ENCODE data around the gene NEK3.

DNA sequence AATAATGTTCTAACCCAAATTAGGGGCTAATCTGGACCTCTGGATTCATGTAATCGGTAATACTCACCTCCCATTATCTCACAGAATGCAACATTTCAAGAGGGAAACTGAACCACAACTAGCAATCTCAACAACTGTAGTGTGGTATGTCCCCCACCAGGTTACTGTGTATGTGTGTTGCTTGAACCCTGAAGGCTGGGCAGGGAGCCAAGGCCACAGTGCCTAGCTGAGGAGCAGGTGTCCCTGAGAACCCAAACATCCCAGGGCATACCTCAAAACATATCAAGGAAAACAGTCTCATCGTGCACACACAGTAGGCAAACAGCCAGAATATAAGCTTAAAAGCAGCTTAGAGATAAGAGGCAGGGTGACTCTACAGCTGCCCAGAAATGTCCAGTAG is 20.5 kb upstream of the NEK3 start:
- no peak for TF ChIP-seq EZH2 (IDR thresholded peaks at IDR 0.05; ENCODE audit: insufficient read depth, poor library complexity, severe bottlenecking)
- no peak for TF ChIP-seq EZH2phosphoT487 (IDR thresholded peaks at IDR 0.05; ENCODE audit: insufficient read depth, low read depth)
